Measurements from ENCODE around the gene ADIPOR2. TPM values are rescaled to one million over a fixed set of nuclear protein-coding genes. Genes with fewer than 3 reads are reported as not detected.

ADIPOR2 gene
- total and polyA plus RNA-seq, 5 donors, result 28.1 to 52.0 (median 42.6) TPM

- Histone ChIP-seq H3K27me3 (ENCODE audit: control insufficient read depth, insufficient read depth) (no peaks in the 10 kb centered on the region), H3K4me3 (ENCODE audit: low read length) (no peak overlapping the region), H3K27ac (ENCODE audit: low read length) (peak overlapping the region; percentile 28), H3K4me1 (ENCODE audit: control insufficient read depth, insufficient read depth, low read length) (peaks cover 4% of the 10 kb centered on the region), H3K9me3 (ENCODE audit: control insufficient read depth, low read length) (no peaks in the 10 kb centered on the region)
- DNase-seq (peak in 1 of 3 donors; percentile 68), ATAC-seq (peak in 1 of 2 donors; percentile 32)
- WGBS, result 28% methylated on average over 6 of the region's 6 CpGs
- intact Hi-C loops (cut with DNase I), result loop anchor here in 3 of 4 donors (5.0 kb wide), 2 partner anchors 286 to 291 kb away; no protein-coding TSS in a partner anchor
Measured at GRCh38 chr12:1650978-1651361, 39.9 kb upstream of the ADIPOR2 start.

DNA sequence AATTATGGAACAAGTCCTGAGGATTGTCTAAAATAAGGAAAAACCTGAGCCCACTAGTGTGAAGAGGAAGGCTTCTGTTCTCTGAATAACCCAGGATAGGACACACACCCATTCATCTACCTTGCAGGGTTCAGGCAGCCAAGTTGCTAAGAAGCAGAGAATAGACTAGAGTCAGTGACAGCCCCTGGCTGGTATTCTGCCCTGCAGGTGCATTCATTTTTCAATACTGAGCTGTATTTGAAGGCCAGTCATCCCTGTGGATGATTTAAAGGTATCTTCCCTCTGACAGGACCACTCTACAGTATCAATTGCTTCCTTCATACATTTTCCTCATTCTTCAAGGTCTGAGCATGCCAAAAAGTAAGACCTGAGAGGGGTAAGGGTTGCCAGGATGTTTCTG lies 38.9 kb upstream of the ADIPOR2 start:
- DNase-seq, result no peak
- Histone ChIP-seq H3K4me1 (ENCODE audit: control insufficient read depth, insufficient read depth, low read length) (peaks cover 4% of the 10 kb centered on the region), H3K27ac (ENCODE audit: low read length) (no peak overlapping the region), H3K27me3 (ENCODE audit: control insufficient read depth, insufficient read depth) (no peaks in the 10 kb centered on the region), H3K9me3 (ENCODE audit: control insufficient read depth, low read length) (no peaks in the 10 kb centered on the region), H3K4me3 (ENCODE audit: low read length) (no peak overlapping the region)
- no peak for ATAC-seq
- intact Hi-C loops (cut with DNase I), result loop anchor here (2.0 to 5.0 kb wide), 4 partner anchors 139 to 290 kb away; no protein-coding TSS in a partner anchor

- Histone ChIP-seq H3K27me3 (ENCODE audit: control insufficient read depth, insufficient read depth) (no peaks in the 10 kb centered on the region), H3K9me3 (ENCODE audit: control insufficient read depth, low read length) (no peaks in the 10 kb centered on the region), H3K27ac (ENCODE audit: low read length) (no peak overlapping the region), H3K4me3 (ENCODE audit: low read length) (no peak overlapping the region), H3K4me1 (ENCODE audit: control insufficient read depth, insufficient read depth, low read length) (peaks cover 3% of the 10 kb centered on the region)
- DNase-seq (no peak), ATAC-seq (no peak)
- WGBS, result 84% methylated on average over 6 of the region's 6 CpGs
- intact Hi-C loops (cut with DNase I), result loop anchor here in 1 of 4 donors (2.0 kb wide), 1 partner anchor 283 kb away; no protein-coding TSS in a partner anchor
Measured at GRCh38 chr12:1655225-1655788, 35.6 kb upstream of the ADIPOR2 start.

DNA sequence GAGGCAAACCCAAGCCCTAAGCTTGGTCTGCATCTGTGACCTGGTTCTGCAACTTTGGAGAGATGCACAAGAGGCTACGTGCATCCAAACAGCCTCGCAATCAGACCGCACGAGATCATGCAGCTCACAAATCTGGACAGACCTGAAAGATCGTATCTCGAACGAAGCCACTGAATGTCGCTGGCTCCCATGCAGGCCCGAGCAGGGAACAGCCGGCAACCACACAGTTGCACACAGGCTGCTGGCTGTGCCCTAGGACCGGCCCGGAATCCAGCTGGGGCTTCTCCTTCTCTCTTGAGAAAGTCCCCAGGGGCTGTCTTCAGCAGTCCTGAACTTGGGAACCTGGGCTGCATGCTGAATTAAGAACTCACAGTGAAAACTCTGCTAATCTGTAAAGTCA lies 34.0 kb upstream of the ADIPOR2 start:
- peak in 2 of 3 donors; percentile 61 to 75 for DNase-seq
- intact Hi-C loops (cut with DNase I), result no loop called here
- Histone ChIP-seq H3K27ac (ENCODE audit: low read length) (no peak overlapping the region), H3K4me1 (ENCODE audit: control insufficient read depth, insufficient read depth, low read length) (peaks cover 3% of the 10 kb centered on the region), H3K27me3 (ENCODE audit: control insufficient read depth, insufficient read depth) (no peaks in the 10 kb centered on the region), H3K4me3 (ENCODE audit: low read length) (no peak overlapping the region), H3K9me3 (ENCODE audit: control insufficient read depth, low read length) (no peaks in the 10 kb centered on the region)
- 69% methylated on average over 12 of the region's 12 CpGs for WGBS
- ATAC-seq, result no peak

- H3K27ac ChIP-seq (ENCODE audit: low read length), result no peak overlapping the region
- no peaks in the 10 kb centered on the region for H3K9me3 ChIP-seq (ENCODE audit: control insufficient read depth, low read length)
- ATAC-seq, result no peak
- no peak overlapping the region for H3K4me3 ChIP-seq (ENCODE audit: low read length)
- no peaks in the 10 kb centered on the region for H3K27me3 ChIP-seq (ENCODE audit: control insufficient read depth, insufficient read depth)
- intact Hi-C loops (cut with DNase I), result no loop called here
- peaks cover 3% of the 10 kb centered on the region for H3K4me1 ChIP-seq (ENCODE audit: control insufficient read depth, insufficient read depth, low read length)
- no peak for DNase-seq
- WGBS, result 71% methylated on average over 1 of the region's 1 CpG
Measured at GRCh38 chr12:1657688-1658087, 33.2 kb upstream of the ADIPOR2 start.

GRCh38 chr12:1660304-1661187 lies 30.3 kb upstream of the ADIPOR2 start:
- intact Hi-C loops (cut with DNase I), result no loop called here
- H3K9me3 ChIP-seq (ENCODE audit: control insufficient read depth, low read length), result no peaks in the 10 kb centered on the region
- ATAC-seq (peak; percentile 27 to 67), DNase-seq (peak in 2 of 3 donors; percentile 66 to 79)
- no peaks in the 10 kb centered on the region for H3K27me3 ChIP-seq (ENCODE audit: control insufficient read depth, insufficient read depth)
- peak overlapping the region; percentile 83 for H3K27ac ChIP-seq (ENCODE audit: low read length)
- WGBS, result 52% methylated on average over 18 of the region's 20 CpGs
- peaks cover 3% of the 10 kb centered on the region for H3K4me1 ChIP-seq (ENCODE audit: control insufficient read depth, insufficient read depth, low read length)
- no peak overlapping the region for H3K4me3 ChIP-seq (ENCODE audit: low read length)

GRCh38 chr12:1661553-1662335 lies 29.1 kb upstream of the ADIPOR2 start:
- Histone ChIP-seq H3K9me3 (ENCODE audit: control insufficient read depth, low read length) (no peaks in the 10 kb centered on the region), H3K27me3 (ENCODE audit: control insufficient read depth, insufficient read depth) (no peaks in the 10 kb centered on the region), H3K27ac (ENCODE audit: low read length) (peak overlapping the region; percentile 87), H3K4me1 (ENCODE audit: control insufficient read depth, insufficient read depth, low read length) (peaks cover 3% of the 10 kb centered on the region), H3K4me3 (ENCODE audit: low read length) (peak overlapping the region; percentile 45)
- DNase-seq (peak; percentile 93 to 97 (median 96)), ATAC-seq (peak; percentile 90 to 91)
- WGBS, result 5% methylated on average over 63 of the region's 69 CpGs
- intact Hi-C loops (cut with DNase I), result no loop called here

- intact Hi-C loops (cut with DNase I), result no loop called here
- ATAC-seq (no peak), DNase-seq (peak; percentile 47 to 76 (median 69))
- Histone ChIP-seq H3K27me3 (ENCODE audit: control insufficient read depth, insufficient read depth) (no peaks in the 10 kb centered on the region), H3K4me1 (ENCODE audit: control insufficient read depth, insufficient read depth, low read length) (peaks cover 3% of the 10 kb centered on the region), H3K27ac (ENCODE audit: low read length) (peak overlapping the region; percentile 44), H3K9me3 (ENCODE audit: control insufficient read depth, low read length) (no peaks in the 10 kb centered on the region), H3K4me3 (ENCODE audit: low read length) (peak overlapping the region; percentile 1)
- WGBS, result 24% methylated on average over 46 of the region's 46 CpGs
Measured at GRCh38 chr12:1662761-1663439, 28.0 kb upstream of the ADIPOR2 start.

GRCh38 chr12:1663440-1664132 lies 27.3 kb upstream of the ADIPOR2 start:
- Histone ChIP-seq H3K9me3 (ENCODE audit: control insufficient read depth, low read length) (no peaks in the 10 kb centered on the region), H3K27ac (ENCODE audit: low read length) (no peak overlapping the region), H3K27me3 (ENCODE audit: control insufficient read depth, insufficient read depth) (no peaks in the 10 kb centered on the region), H3K4me1 (ENCODE audit: control insufficient read depth, insufficient read depth, low read length) (peaks cover 3% of the 10 kb centered on the region), H3K4me3 (ENCODE audit: low read length) (no peak overlapping the region)
- WGBS, result 85% methylated on average over 11 of the region's 11 CpGs
- intact Hi-C loops (cut with DNase I), result no loop called here
- DNase-seq (no peak), ATAC-seq (no peak)

DNA sequence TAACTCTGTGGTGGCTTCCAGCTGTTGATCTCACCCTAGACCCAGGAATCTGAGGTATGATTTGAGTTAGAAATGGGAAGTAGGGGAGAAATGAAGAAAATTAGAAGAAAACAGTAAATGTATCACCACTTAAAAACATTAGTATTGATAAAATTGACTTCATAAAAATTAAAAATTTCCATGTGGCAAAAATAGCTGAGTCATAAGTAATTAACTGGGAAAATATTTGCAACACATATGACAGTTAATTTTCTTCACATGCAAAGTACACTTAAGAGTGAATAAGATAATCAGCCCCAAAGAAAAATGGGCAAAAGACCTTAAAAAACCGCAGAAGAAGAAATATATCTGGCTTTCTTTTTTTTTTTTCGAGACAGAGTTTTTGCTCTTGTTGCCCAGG lies 25.5 kb upstream of the ADIPOR2 start:
- ATAC-seq (no peak), DNase-seq (no peak)
- Histone ChIP-seq H3K27ac (ENCODE audit: low read length) (no peak overlapping the region), H3K27me3 (ENCODE audit: control insufficient read depth, insufficient read depth) (no peaks in the 10 kb centered on the region), H3K9me3 (ENCODE audit: control insufficient read depth, low read length) (no peaks in the 10 kb centered on the region), H3K4me3 (ENCODE audit: low read length) (no peak overlapping the region), H3K4me1 (ENCODE audit: control insufficient read depth, insufficient read depth, low read length) (no peaks in the 10 kb centered on the region)
- 90% methylated on average over 2 of the region's 2 CpGs for WGBS
- intact Hi-C loops (cut with DNase I), result no loop called here
